Neural cell (in vitro differentiated cells): ENCODE results near the gene UGP2. TPM values are rescaled to one million over a fixed set of nuclear protein-coding genes. Genes with fewer than 3 reads are reported as not detected.
"Not testable (repeated sequence)": the region's sequence is repeated elsewhere in the genome, so short reads cannot be mapped to it uniquely, and the experiment has no call there.

Experiments used
- H2AFZ ChIP-seq: fragments of 200-600, 300-800 bp; sonication (generic), shearing (Covaris generic); 2 replicates; pipeline ENCODE4 v1.6.0; 2014; ENCODE audit warnings: low read depth, mild to moderate bottlenecking, antibody characterized with exemption, low read length, moderate library complexity
- H3F3A ChIP-seq: fragments of 200-600 bp; shearing (Covaris generic); 2 replicates; pipeline ENCODE4 v1.6.1; 2016; ENCODE audit warnings: mild to moderate bottlenecking, moderate library complexity, mixed read lengths, antibody characterized with exemption, low read length; ENCODE audit not compliant: insufficient read depth, poor library complexity, severe bottlenecking
- H3K27ac ChIP-seq: fragments of 200-600, 300-800 bp; sonication (generic), shearing (Covaris generic); 2 replicates; pipeline ENCODE4 v1.5.1; 2014; ENCODE audit warnings: mild to moderate bottlenecking, low read length, moderate library complexity
- H3K27me3 ChIP-seq: fragments of 300-800, 200-600 bp; sonication (generic), shearing (Covaris generic); 2 replicates; pipeline ENCODE4 v1.6.0; 2014; ENCODE audit warnings: mild to moderate bottlenecking, low read depth, low read length, moderate library complexity; ENCODE audit not compliant: insufficient read depth
- H3K36me3 ChIP-seq: fragments of 300-800, 200-600 bp; sonication (generic), shearing (Covaris generic); 2 replicates; pipeline ENCODE4 v1.5.1; 2014; ENCODE audit warnings: mild to moderate bottlenecking, antibody characterized with exemption, low read length, moderate library complexity; ENCODE audit not compliant: insufficient read depth
- H3K4me2 ChIP-seq: fragments of 300-800, 200-600 bp; sonication (generic), shearing (Covaris generic); 2 replicates; pipeline ENCODE4 v1.6.0; 2014; ENCODE audit warnings: mild to moderate bottlenecking, low read length
- H3K4me3 ChIP-seq: fragments of 300-800, 200-600 bp; sonication (generic), shearing (Covaris generic); 2 replicates; pipeline ENCODE4 v1.5.1; 2014; ENCODE audit warnings: mild to moderate bottlenecking, low read length, moderate library complexity
- H3K79me2 ChIP-seq: fragments of 200-600 bp; shearing (Covaris generic); replicated peaks from 2 replicates; pipeline ENCODE4 v1.6.0; 2014; ENCODE audit warnings: mild to moderate bottlenecking, low read length, moderate library complexity; ENCODE audit not compliant: insufficient read depth
- H3K9ac ChIP-seq: fragments of 300-800, 200-600 bp; sonication (generic), shearing (Covaris generic); 2 replicates; pipeline ENCODE4 v1.6.1; 2016; ENCODE audit warnings: mild to moderate bottlenecking, low read length, mixed read lengths
- H3K9me2 ChIP-seq: fragments of 200-600 bp; shearing (Covaris generic); 2 replicates; pipeline ENCODE4 v1.6.1; 2016; ENCODE audit warnings: mild to moderate bottlenecking, low read length, mixed read lengths; ENCODE audit not compliant: insufficient read depth
- H3K9me3 ChIP-seq: fragments of 200-600, 300-800 bp; sonication (generic), shearing (Covaris generic); 2 replicates; pipeline ENCODE4 v1.6.1; 2016; ENCODE audit warnings: mild to moderate bottlenecking, mixed run types, low read length, moderate library complexity, mixed read lengths
- H4K20me1 ChIP-seq: fragments of 200-600 bp; shearing (Covaris generic); 2 replicates; pipeline ENCODE4 v1.6.1; 2016; ENCODE audit warnings: mild to moderate bottlenecking, mixed run types; ENCODE audit not compliant: insufficient read depth
- EP300 ChIP-seq: fragments of 450-650 bp; conservative IDR thresholded peaks from 2 replicates; pipeline ENCODE4 v1.6.1; 2014; ENCODE audit warnings: antibody characterized with exemption, mild to moderate bottlenecking, moderate library complexity; ENCODE audit not compliant: poor library complexity, severe bottlenecking
- EZH2 ChIP-seq: fragments of 200-600, 300-800 bp; shearing (Covaris generic), sonication (generic); IDR thresholded peaks from 2 replicates; pipeline ENCODE4 v1.6.1; 2014; ENCODE audit warnings: antibody characterized with exemption, low read length, borderline replicate concordance, mild to moderate bottlenecking; ENCODE audit not compliant: insufficient read depth, poor library complexity, severe bottlenecking
- MXI1 ChIP-seq: fragments of 450-650 bp; conservative IDR thresholded peaks from 2 replicates; pipeline ENCODE4 v1.6.1; 2014; ENCODE audit warnings: antibody characterized with exemption, mild to moderate bottlenecking; ENCODE audit not compliant: poor library complexity, severe bottlenecking
- POLR2AphosphoS5 ChIP-seq: IDR thresholded peaks from 2 replicates; pipeline ENCODE4 v1.6.1; 2012
- RAD21 ChIP-seq: fragments of 450-650 bp; conservative IDR thresholded peaks from 2 replicates; pipeline ENCODE4 v1.6.1; 2014; ENCODE audit warnings: antibody characterized with exemption, mild to moderate bottlenecking, moderate library complexity
- SMC3 ChIP-seq: fragments of 450-650 bp; conservative IDR thresholded peaks from 2 replicates; pipeline ENCODE4 v1.6.1; 2014; ENCODE audit warnings: antibody characterized with exemption, mild to moderate bottlenecking, moderate library complexity; ENCODE audit not compliant: poor library complexity
- TAF1 ChIP-seq: IDR thresholded peaks from 2 replicates; pipeline ENCODE4 v1.6.1; 2012; ENCODE audit warnings: low read depth
- polyA plus RNA-seq: library from polyadenylated mRNA; depleted of rRNA; stranded (reverse); fragments of >200 nt; gene quantifications from 2 replicates; pipeline ENCODE4 v1.2.3, GENCODE V29; 2014
- TF ChIP-seq, protein P1 (sequence below): IDR thresholded peaks from 2 replicates; pipeline ENCODE4 v1.6.1; 2012; ENCODE audit warnings: borderline replicate concordance
- TF ChIP-seq, protein P2 (sequence below): fragments of 450-650 bp; IDR thresholded peaks from 2 replicates; pipeline ENCODE4 v1.5.1; 2014; ENCODE audit warnings: antibody characterized with exemption, mild to moderate bottlenecking, moderate library complexity; ENCODE audit not compliant: poor library complexity, severe bottlenecking

Gene UGP2
- polyA plus RNA-seq, 1 donor from 2014 or later: 55.6 TPM

GRCh38 chr2:63801455-63801854, 40.2 kb upstream of the UGP2 start:
- no peaks in the 10 kb centered on the region for H3F3A ChIP-seq

GRCh38 chr2:63805412-63805811, 36.3 kb upstream of the UGP2 start:
- Histone ChIP-seq H3K4me2 (no peak overlapping the region), H3K79me2 (no peaks in the 10 kb centered on the region), H2AFZ (no peak overlapping the region), H3K9ac (no peak overlapping the region), H3K36me3 (no peaks in the 10 kb centered on the region), H3K9me3 (no peaks in the 10 kb centered on the region), H3K27ac (no peak overlapping the region), H3F3A (no peaks in the 10 kb centered on the region), H3K27me3 (no peaks in the 10 kb centered on the region), H3K9me2 (no peaks in the 10 kb centered on the region), H3K4me3 (no peak overlapping the region), H4K20me1 (no peaks in the 10 kb centered on the region)
- TF ChIP-seq MXI1 (no peak), EP300 (no peak), TAF1 (no peak), POLR2AphosphoS5 (no peak), SMC3 (no peak), RAD21 (no peak), EZH2 (no peak)
- TF ChIP-seq, protein P1, sequence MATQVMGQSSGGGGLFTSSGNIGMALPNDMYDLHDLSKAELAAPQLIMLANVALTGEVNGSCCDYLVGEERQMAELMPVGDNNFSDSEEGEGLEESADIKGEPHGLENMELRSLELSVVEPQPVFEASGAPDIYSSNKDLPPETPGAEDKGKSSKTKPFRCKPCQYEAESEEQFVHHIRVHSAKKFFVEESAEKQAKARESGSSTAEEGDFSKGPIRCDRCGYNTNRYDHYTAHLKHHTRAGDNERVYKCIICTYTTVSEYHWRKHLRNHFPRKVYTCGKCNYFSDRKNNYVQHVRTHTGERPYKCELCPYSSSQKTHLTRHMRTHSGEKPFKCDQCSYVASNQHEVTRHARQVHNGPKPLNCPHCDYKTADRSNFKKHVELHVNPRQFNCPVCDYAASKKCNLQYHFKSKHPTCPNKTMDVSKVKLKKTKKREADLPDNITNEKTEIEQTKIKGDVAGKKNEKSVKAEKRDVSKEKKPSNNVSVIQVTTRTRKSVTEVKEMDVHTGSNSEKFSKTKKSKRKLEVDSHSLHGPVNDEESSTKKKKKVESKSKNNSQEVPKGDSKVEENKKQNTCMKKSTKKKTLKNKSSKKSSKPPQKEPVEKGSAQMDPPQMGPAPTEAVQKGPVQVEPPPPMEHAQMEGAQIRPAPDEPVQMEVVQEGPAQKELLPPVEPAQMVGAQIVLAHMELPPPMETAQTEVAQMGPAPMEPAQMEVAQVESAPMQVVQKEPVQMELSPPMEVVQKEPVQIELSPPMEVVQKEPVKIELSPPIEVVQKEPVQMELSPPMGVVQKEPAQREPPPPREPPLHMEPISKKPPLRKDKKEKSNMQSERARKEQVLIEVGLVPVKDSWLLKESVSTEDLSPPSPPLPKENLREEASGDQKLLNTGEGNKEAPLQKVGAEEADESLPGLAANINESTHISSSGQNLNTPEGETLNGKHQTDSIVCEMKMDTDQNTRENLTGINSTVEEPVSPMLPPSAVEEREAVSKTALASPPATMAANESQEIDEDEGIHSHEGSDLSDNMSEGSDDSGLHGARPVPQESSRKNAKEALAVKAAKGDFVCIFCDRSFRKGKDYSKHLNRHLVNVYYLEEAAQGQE: no peak
- TF ChIP-seq, protein P2, sequence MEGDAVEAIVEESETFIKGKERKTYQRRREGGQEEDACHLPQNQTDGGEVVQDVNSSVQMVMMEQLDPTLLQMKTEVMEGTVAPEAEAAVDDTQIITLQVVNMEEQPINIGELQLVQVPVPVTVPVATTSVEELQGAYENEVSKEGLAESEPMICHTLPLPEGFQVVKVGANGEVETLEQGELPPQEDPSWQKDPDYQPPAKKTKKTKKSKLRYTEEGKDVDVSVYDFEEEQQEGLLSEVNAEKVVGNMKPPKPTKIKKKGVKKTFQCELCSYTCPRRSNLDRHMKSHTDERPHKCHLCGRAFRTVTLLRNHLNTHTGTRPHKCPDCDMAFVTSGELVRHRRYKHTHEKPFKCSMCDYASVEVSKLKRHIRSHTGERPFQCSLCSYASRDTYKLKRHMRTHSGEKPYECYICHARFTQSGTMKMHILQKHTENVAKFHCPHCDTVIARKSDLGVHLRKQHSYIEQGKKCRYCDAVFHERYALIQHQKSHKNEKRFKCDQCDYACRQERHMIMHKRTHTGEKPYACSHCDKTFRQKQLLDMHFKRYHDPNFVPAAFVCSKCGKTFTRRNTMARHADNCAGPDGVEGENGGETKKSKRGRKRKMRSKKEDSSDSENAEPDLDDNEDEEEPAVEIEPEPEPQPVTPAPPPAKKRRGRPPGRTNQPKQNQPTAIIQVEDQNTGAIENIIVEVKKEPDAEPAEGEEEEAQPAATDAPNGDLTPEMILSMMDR: no peak

More at GRCh38 chr2:63801455-63801854, 40.2 kb upstream of the UGP2 start:
- TF ChIP-seq MXI1 (no peak), SMC3 (no peak), EZH2 (no peak), RAD21 (no peak), TAF1 (no peak), EP300 (no peak), POLR2AphosphoS5 (no peak)
- TF ChIP-seq, protein P2: no peak
- TF ChIP-seq, protein P1: no peak
- H3K36me3 ChIP-seq: no peaks in the 10 kb centered on the region
- no peak overlapping the region for H3K9ac ChIP-seq
- H3K9me2 ChIP-seq: no peaks in the 10 kb centered on the region
- H2AFZ ChIP-seq: no peak overlapping the region
- no peaks in the 10 kb centered on the region for H3K9me3 ChIP-seq
- H3K27ac ChIP-seq: no peak overlapping the region
- H3K79me2 ChIP-seq: no peaks in the 10 kb centered on the region
- no peaks in the 10 kb centered on the region for H3K27me3 ChIP-seq
- no peak overlapping the region for H3K4me2 ChIP-seq
- H3K4me3 ChIP-seq: no peak overlapping the region
- no peaks in the 10 kb centered on the region for H4K20me1 ChIP-seq

GRCh38 chr2:63808036-63808435, 33.7 kb upstream of the UGP2 start:
- not testable (repeated sequence) for H3K27me3 ChIP-seq, H3K9me2 ChIP-seq, H3K4me3 ChIP-seq, H3K4me2 ChIP-seq, H4K20me1 ChIP-seq, H3K79me2 ChIP-seq, H3K27ac ChIP-seq, H2AFZ ChIP-seq, H3F3A ChIP-seq, H3K9me3 ChIP-seq, H3K36me3 ChIP-seq, H3K9ac ChIP-seq
